ENCODE data around the gene EPS8. TPM values are rescaled to one million over a fixed set of nuclear protein-coding genes. Genes with fewer than 3 reads are reported as not detected.
"Not testable (repeated sequence)": the region's sequence is repeated elsewhere in the genome, so short reads cannot be mapped to it uniquely, and the experiment has no call there.

Gene EPS8
- total and polyA plus RNA-seq, 2 experiments from 2014 or later, result 3.1 to 6.0 TPM

GRCh38 chr12:15625075-15625474, 164.1 kb downstream of the EPS8 start:
- Histone ChIP-seq H3K4me1 (ENCODE audit: low read depth) (peaks cover 17% of the 10 kb centered on the region), H3K9me3 (ENCODE audit: low read depth) (no peaks in the 10 kb centered on the region), H3K36me3 (no peaks in the 10 kb centered on the region), H3K27ac (no peak overlapping the region), H3K4me3 (no peak overlapping the region), H3K27me3 (no peaks in the 10 kb centered on the region)
- DNase-seq (ENCODE audit: low read depth in 1 of 2, low spot score in 1 of 2), result no peak
- no peak for TF ChIP-seq CTCF (IDR thresholded peaks at IDR 0.05; ENCODE audit: low read depth, low read length)

GRCh38 chr12:15620741-15621539, 168.2 kb downstream of the EPS8 start:
- Histone ChIP-seq H3K4me3 (no peak overlapping the region), H3K4me1 (ENCODE audit: low read depth) (no peaks in the 10 kb centered on the region), H3K27ac (no peak overlapping the region), H3K27me3 (no peaks in the 10 kb centered on the region), H3K36me3 (no peaks in the 10 kb centered on the region), H3K9me3 (ENCODE audit: low read depth) (no peaks in the 10 kb centered on the region)
- no peak for DNase-seq (ENCODE audit: low read depth in 1 of 2, low spot score in 1 of 2)
- no peak for TF ChIP-seq CTCF (IDR thresholded peaks at IDR 0.05; ENCODE audit: low read depth, low read length)

GRCh38 chr12:15616495-15616894, 172.7 kb downstream of the EPS8 start:
- not testable (repeated sequence) for H3K27me3 ChIP-seq; H3K27ac ChIP-seq; H3K4me1 ChIP-seq (ENCODE audit: low read depth); DNase-seq (ENCODE audit: low read depth in 1 of 2, low spot score in 1 of 2); H3K36me3 ChIP-seq; H3K9me3 ChIP-seq (ENCODE audit: low read depth); H3K4me3 ChIP-seq

- no peak for DNase-seq (ENCODE audit: low read depth in 1 of 2, low spot score in 1 of 2)
- no peaks in the 10 kb centered on the region for H3K9me3 ChIP-seq (ENCODE audit: low read depth)
- no peak overlapping the region for H3K4me3 ChIP-seq
- no peak for TF ChIP-seq CTCF (IDR thresholded peaks at IDR 0.05; ENCODE audit: low read depth, low read length)
- H3K27me3 ChIP-seq, result no peaks in the 10 kb centered on the region
- no peaks in the 10 kb centered on the region for H3K4me1 ChIP-seq (ENCODE audit: low read depth)
- H3K36me3 ChIP-seq, result no peaks in the 10 kb centered on the region
- no peak overlapping the region for H3K27ac ChIP-seq
These were observed 175.2 kb downstream of the EPS8 start for GRCh38 chr12:15613981-15614380.

GRCh38 chr12:15608941-15609340, 180.2 kb downstream of the EPS8 start:
- DNase-seq (ENCODE audit: low read depth in 1 of 2, low spot score in 1 of 2), result no peak
- no peak for TF ChIP-seq CTCF (IDR thresholded peaks at IDR 0.05; ENCODE audit: low read depth, low read length)

GRCh38 chr12:15608406-15608805, 180.8 kb downstream of the EPS8 start:
- H3K27ac ChIP-seq, result no peak overlapping the region
- TF ChIP-seq CTCF (IDR thresholded peaks at IDR 0.05; ENCODE audit: low read depth, low read length), result no peak
- no peak overlapping the region for H3K4me3 ChIP-seq
- H3K27me3 ChIP-seq, result no peaks in the 10 kb centered on the region
- H3K36me3 ChIP-seq, result no peaks in the 10 kb centered on the region
- no peaks in the 10 kb centered on the region for H3K9me3 ChIP-seq (ENCODE audit: low read depth)
- H3K4me1 ChIP-seq (ENCODE audit: low read depth), result peaks cover 6% of the 10 kb centered on the region
- no peak for DNase-seq (ENCODE audit: low read depth in 1 of 2, low spot score in 1 of 2)

More at GRCh38 chr12:15608941-15609340, 180.2 kb downstream of the EPS8 start:
- H3K4me3 ChIP-seq, result no peak overlapping the region
- H3K27me3 ChIP-seq, result no peaks in the 10 kb centered on the region
- H3K36me3 ChIP-seq, result no peaks in the 10 kb centered on the region
- no peaks in the 10 kb centered on the region for H3K9me3 ChIP-seq (ENCODE audit: low read depth)
- H3K27ac ChIP-seq, result no peak overlapping the region
- peaks cover 2% of the 10 kb centered on the region for H3K4me1 ChIP-seq (ENCODE audit: low read depth)
